ENCODE measurements around the gene RNF2. TPM values are rescaled to one million over a fixed set of nuclear protein-coding genes. Genes with fewer than 3 reads are reported as not detected.
A peak's percentile ranks its signal among the peaks of the same experiment; 100 is the strongest.

Gene RNF2
- total and polyA plus RNA-seq, 2 of the 13 experiments (the other 11 are each of a cell fraction or from before 2014, with no cell fraction given), result 19.3 to 21.7 TPM

DNA sequence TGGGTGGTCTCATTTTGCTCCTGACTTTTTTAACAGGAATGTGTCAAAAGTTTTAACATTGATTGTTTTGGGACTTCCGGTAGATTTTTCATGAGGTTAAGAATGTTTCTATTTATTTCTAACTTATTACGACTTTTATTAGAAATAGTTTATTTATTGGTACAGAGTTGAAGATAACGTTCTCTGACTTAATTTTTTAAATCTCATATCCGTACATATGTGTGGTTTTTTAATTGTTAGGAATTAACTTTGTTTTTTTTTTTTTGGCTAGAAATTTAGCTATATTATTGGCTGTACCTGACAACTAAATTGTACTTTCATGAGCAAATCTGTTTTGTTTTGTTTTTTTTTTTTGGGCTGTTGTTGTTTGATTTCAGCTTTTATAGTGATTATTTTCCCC, 32.0 kb downstream of the RNF2 start:
- intact Hi-C loops (cut with micrococcal nuclease; ENCODE audit: unreplicated experiment), result no loop called here
- WGBS (ENCODE audit: low lambda C conversion rate), result 95% methylated on average over 4 of the region's 4 CpGs

DNA sequence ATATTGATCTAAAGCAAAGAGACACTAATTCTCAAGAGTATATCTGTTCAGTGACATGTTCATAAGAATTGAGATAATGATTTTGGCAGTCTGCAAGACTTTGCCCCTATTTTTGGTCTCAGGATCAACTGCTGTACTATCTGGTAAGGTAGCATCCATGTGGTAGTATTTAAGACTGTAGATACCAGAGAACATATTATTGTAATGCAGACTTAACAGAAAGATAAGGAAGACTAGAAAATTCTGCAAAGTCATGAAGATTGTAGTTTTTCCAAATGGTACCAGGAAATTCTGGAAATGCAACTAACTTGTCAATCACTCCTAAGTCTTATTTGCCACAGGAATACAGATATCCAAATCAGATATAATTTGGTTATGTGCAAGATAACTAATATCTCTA, 35.1 kb downstream of the RNF2 start:
- Histone ChIP-seq H3K4me3 (replicated peaks in 1 of 3; ENCODE audit: insufficient read depth in 1 of 3, low read depth in 2 of 3, low read length in 3 of 3) (no peak overlapping the region), H3K27me3 (ENCODE audit: control insufficient read depth in 1 of 2, insufficient read depth in 2 of 2, low read length in 2 of 2) (no peaks in the 10 kb centered on the region; a peak in 1 of 5 replicates), H3K4me1 (ENCODE audit: insufficient read depth, low read length) (no peaks in the 10 kb centered on the region), H3K27ac (ENCODE audit: extremely low read length, insufficient read depth, low read length) (no peak overlapping the region), H3K4me2 (ENCODE audit: low read depth, low read length) (no peak overlapping the region), H2AFZ (ENCODE audit: low read length) (no peak overlapping the region), H3K36me3 (replicated peaks in 1 of 2; ENCODE audit: control insufficient read depth in 1 of 2, insufficient read depth in 2 of 2, low read length in 2 of 2) (no peaks in the 10 kb centered on the region), H3K79me2 (ENCODE audit: insufficient read depth, low read length) (peaks cover 28% of the 10 kb centered on the region), H4K20me1 (ENCODE audit: insufficient read depth, low read length) (no peaks in the 10 kb centered on the region), H3K9me3 (ENCODE audit: low read length) (no peaks in the 10 kb centered on the region), H3K9ac (ENCODE audit: insufficient read depth, low read depth, low read length) (no peak overlapping the region)
- ChIA-PET CTCF (ENCODE audit: low intra/inter-chr PET ratio, low total read pairs) (no interaction called here), POLR2A (no interaction called here)
- DNase-seq (ENCODE audit: low spot score), result no peak
- intact Hi-C loops (cut with micrococcal nuclease; ENCODE audit: unreplicated experiment), result no loop called here
- ATAC-seq, result no peak
- in situ Hi-C loops (cut with HindIII; ENCODE audit: extremely low pct_ligation_motif_present, low pct_unique_long_range_greater_than_20kb), result no loop called here
- 0 out of 2 replicates have a peak, but pooled peaks have one; percentile 10 for TF ChIP-seq MAFF (IDR thresholded peaks at IDR 0.05; ENCODE audit: low read depth, low read length)
- TF ChIP-seq, protein P1, sequence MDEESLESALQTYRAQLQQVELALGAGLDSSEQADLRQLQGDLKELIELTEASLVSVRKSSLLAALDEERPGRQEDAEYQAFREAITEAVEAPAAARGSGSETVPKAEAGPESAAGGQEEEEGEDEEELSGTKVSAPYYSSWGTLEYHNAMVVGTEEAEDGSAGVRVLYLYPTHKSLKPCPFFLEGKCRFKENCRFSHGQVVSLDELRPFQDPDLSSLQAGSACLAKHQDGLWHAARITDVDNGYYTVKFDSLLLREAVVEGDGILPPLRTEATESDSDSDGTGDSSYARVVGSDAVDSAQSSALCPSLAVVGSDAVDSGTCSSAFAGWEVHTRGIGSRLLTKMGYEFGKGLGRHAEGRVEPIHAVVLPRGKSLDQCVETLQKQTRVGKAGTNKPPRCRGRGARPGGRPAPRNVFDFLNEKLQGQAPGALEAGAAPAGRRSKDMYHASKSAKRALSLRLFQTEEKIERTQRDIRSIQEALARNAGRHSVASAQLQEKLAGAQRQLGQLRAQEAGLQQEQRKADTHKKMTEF (CRISPR knock-in tag; IDR thresholded peaks at IDR 0.05), result no peak
- no peak for FAIRE-seq
- no TSS peak for BruUV-seq (replicated peaks)

More for the DNA sequence above, 32.0 kb downstream of the RNF2 start:
- no peak overlapping the region for H3K9ac ChIP-seq (ENCODE audit: insufficient read depth, low read depth, low read length)
- H3K79me2 ChIP-seq (ENCODE audit: insufficient read depth, low read length), result peaks cover 37% of the 10 kb centered on the region
- H3K4me3 ChIP-seq (replicated peaks in 1 of 3; ENCODE audit: insufficient read depth in 1 of 3, low read depth in 2 of 3, low read length in 3 of 3), result no peak overlapping the region
- no peaks in the 10 kb centered on the region for H3K4me1 ChIP-seq (ENCODE audit: insufficient read depth, low read length)
- ChIA-PET POLR2A (no interaction called here), CTCF (ENCODE audit: low intra/inter-chr PET ratio, low total read pairs) (no interaction called here)
- TF ChIP-seq, protein P2, sequence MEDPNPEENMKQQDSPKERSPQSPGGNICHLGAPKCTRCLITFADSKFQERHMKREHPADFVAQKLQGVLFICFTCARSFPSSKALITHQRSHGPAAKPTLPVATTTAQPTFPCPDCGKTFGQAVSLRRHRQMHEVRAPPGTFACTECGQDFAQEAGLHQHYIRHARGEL (CRISPR knock-in tag; IDR thresholded peaks at IDR 0.05), result no peak
- TF ChIP-seq JDP2 (CRISPR knock-in tag; IDR thresholded peaks at IDR 0.05; ENCODE audit: borderline replicate concordance) (no peak), U2AF1 (optimal IDR thresholded peaks at IDR 0.05; ENCODE audit: low read depth, low read length) (no peak), GABPB1 (CRISPR knock-in tag; IDR thresholded peaks at IDR 0.05) (no peak), PHF8 (CRISPR knock-in tag; IDR thresholded peaks at IDR 0.05) (no peak), ZMAT3 (CRISPR knock-in tag; conservative IDR thresholded peaks at IDR 0.05) (no peak)
- TF ChIP-seq, protein P3, sequence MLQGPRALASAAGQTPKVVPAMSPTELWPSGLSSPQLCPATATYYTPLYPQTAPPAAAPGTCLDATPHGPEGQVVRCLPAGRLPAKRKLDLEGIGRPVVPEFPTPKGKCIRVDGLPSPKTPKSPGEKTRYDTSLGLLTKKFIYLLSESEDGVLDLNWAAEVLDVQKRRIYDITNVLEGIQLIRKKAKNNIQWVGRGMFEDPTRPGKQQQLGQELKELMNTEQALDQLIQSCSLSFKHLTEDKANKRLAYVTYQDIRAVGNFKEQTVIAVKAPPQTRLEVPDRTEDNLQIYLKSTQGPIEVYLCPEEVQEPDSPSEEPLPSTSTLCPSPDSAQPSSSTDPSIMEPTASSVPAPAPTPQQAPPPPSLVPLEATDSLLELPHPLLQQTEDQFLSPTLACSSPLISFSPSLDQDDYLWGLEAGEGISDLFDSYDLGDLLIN (CRISPR knock-in tag; IDR thresholded peaks at IDR 0.05; ENCODE audit: borderline replicate concordance), result no peak
- BruUV-seq (replicated peaks), result no TSS peak
- ATAC-seq, result no peak
- H4K20me1 ChIP-seq (ENCODE audit: insufficient read depth, low read length), result no peaks in the 10 kb centered on the region
- no peaks in the 10 kb centered on the region for H3K9me3 ChIP-seq (ENCODE audit: low read length)
- H3K36me3 ChIP-seq (replicated peaks in 1 of 2; ENCODE audit: control insufficient read depth in 1 of 2, insufficient read depth in 2 of 2, low read length in 2 of 2), result no peaks in the 10 kb centered on the region; a peak in 1 of 5 replicates
- no peak overlapping the region for H3K4me2 ChIP-seq (ENCODE audit: low read depth, low read length)
- DNase-seq (ENCODE audit: low spot score), result no peak
- H3K27ac ChIP-seq (ENCODE audit: extremely low read length, insufficient read depth, low read length), result no peak overlapping the region
- H3K27me3 ChIP-seq (ENCODE audit: control insufficient read depth in 1 of 2, insufficient read depth in 2 of 2, low read length in 2 of 2), result no peaks in the 10 kb centered on the region
- H2AFZ ChIP-seq (ENCODE audit: low read length), result no peak overlapping the region
- FAIRE-seq, result no peak
- in situ Hi-C loops (cut with HindIII; ENCODE audit: extremely low pct_ligation_motif_present, low pct_unique_long_range_greater_than_20kb), result no loop called here

All from HepG2 (cell line).